NCI-H774 (cell line): Measurements from ENCODE around the gene KRTAP20-2.

Source experiments
- DNase-seq: peaks from one replicate; lab custom pipeline; 2025; lab: John Stamatoyannopoulos, UW

Gene KRTAP20-2

DNA sequence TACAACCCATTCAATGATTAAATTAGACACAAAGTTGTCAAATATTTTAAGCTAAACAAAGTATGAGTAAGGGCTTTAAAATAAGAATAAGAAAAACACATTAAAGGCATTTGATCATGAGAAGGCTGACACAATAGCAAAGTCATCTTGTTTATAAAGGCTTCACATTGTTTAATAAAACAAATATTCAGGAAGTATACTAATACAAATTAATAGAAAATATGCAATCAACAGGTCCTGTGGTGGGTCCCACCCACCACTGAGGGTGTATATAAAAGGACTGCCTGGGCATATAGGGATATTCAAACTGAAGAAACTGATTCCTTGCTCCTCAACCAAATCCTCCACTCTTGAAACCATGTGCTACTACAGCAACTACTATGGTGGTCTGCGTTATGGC is at the start of gene KRTAP20-2:
TSS of gene KRTAP20-2 (plus strand) at position 301 of the 400 bp plus-strand sequence. CDS start at position 359, 58 bp downstream.
- no peak for DNase-seq

DNA sequence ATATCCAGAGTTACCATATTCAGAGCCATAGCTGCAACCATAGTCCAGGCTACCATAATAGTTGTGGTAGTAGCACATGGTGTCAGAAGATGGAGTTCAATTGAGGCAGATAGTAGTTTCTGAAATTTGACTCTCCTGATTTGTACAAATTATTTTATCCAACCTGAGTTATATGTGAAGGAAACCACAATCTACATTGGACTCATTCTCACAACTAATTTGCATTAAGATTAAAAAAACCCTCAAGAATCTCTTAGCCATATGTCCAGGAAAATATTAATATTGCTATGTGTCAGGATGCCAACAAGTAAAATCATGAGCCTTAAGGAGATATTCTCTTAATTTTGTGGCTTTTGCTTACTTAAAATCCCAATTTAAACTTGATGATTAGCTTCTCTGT is 44.7 kb upstream of the KRTAP20-2 start, which contains the start of gene KRTAP22-2:
TSS of gene KRTAP22-2 (minus strand) at position 101 of the 400 bp plus-strand sequence.
- no peak for DNase-seq

DNA sequence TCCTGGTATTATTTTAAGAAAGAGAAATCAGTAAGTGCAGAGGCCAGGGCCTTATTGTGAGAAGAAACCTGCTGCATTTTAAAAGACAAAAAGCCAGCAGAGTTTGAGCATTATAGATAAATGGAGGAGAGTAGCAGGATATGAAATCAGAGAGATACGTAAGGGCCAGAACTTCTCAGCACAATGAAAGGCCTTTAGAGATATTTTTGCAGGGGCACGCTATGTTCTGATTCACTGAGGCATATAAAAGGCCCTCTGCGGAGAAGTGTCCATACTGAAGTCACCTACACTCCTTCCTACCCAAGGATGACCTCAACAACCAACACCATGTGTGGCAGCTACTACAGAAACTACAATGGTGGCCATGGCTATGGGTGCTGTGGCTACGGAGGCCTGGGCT is 42.9 kb upstream of the KRTAP20-2 start, which contains the start of gene KRTAP6-3:
TSS of gene KRTAP6-3 (plus strand) at position 301 of the 400 bp plus-strand sequence. CDS start at position 307, 6 bp downstream.
- DNase-seq: no peak

DNA sequence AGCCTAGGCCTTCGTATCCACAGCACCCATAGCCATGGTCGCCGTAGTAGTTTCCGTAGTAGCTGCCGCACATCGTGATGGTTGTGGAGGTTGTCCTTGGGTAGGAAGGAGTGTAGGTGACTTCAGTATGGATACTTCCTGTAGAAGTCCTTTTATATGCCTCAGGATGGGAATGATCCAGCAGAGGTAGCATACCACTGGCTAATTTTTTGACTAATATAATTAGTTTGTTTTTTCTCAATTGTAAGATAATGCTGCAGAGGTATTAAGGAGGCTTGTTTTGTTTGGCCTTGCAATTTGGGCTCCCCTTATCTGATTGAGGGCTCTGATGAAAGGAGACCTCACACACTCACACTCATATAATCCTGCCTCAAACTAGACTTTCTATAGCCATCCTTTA is 36.2 kb upstream of the KRTAP20-2 start, which contains the start of gene KRTAP6-2:
TSS of gene KRTAP6-2 (minus strand) at position 101 of the 400 bp plus-strand sequence. CDS start at position 73, 28 bp downstream.
- no peak for DNase-seq

DNA sequence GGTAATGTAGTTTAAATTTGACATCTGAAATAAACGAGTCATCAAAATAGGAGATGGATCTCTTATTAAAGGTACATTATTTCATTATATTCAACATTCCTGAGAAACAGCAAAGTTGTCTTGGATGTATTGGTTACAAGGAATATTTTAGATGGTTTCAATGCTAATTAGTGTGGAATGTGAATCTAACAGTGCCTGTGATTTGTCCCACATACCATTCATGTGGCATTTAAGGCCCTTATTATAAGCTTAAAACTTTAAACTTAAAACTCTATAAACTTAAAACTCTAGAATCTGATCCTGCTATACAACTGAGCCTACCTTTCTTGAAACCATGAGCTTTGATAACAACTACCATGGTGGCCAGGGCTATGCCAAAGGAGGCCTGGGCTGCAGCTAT is 34.2 kb upstream of the KRTAP20-2 start, which contains the start of gene KRTAP22-1:
TSS of gene KRTAP22-1 (plus strand) at position 301 of the 400 bp plus-strand sequence.
- DNase-seq: no peak

DNA sequence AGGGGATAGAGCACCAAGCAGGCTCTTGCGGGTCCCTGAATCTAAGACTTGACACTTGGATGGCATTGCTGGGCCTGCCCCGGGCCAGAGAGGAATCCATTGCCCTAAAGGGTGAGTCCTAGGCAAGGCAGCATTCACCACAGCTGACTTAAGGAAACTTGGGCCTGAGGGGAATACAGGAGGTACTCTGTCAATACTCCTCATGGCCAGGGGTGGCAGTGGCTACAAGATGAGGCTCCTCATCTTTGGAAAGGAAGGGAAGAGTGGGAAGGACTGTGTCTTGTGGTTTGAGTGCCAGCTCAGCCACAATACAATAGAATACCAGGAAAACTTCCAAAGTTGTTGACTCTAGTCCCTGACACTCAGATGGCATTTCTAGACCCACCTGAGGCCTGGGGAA is 29.0 kb upstream of the KRTAP20-2 start:
- DNase-seq: no peak

DNA sequence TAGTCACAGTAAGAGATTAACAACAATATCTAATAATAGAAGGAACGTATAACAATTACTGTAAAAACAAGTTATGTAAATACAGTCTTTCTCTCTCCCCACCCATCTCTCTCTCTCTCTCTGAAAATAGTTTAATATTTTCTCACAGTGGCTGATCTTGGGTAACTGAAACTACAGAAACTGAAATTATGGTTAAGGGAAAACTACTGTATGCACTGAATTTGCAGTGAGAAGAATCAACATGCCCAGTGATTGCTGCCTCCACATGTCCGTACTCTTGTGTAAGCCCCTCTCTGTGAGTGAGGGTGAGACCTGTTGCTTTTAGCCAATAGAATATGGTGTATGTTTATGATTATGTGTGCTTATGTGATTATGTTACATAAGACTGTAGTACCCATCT is 22.9 kb upstream of the KRTAP20-2 start:
- no peak for DNase-seq

DNA sequence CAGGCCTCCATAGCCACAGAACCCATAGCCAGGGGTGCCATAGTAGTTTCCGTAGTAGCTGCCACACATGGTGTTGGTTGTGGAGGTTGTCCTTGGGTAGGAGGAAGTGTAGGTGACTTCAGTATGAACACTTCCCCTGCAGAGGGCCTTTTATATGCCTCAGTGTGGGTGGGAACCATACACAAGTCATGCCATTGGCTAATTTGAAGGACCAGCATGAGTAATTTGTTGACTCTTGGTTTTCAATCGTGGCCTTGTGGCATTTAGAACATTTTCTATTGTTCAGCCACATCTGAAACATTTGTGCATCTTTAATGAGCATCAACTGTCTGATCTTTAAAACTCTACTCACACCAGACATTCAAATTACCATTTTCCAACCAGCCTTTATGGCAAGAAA is 21.2 kb upstream of the KRTAP20-2 start, which contains the start of gene KRTAP6-1:
TSS of gene KRTAP6-1 (minus strand) at position 95 of the 400 bp plus-strand sequence. CDS start at position 69, 26 bp downstream.
- no peak for DNase-seq

DNA sequence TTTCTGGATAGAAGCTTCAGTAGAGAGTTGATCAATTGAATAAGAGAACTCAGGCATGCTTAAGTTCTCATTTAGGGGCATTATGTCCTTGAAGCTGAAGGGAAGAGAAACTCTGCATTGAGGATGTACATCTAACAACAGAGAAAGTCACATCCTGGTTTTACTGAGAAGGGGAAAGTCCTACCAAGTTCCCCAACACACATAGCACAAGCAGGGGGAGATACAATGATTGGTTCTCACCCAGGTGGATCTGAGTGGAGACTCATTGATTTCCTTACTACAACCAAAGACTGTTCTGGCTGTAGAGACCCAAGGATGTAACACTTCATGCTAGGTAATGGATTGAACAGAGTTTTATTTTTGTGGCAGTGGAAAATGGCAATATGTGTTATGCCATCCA is 19.8 kb upstream of the KRTAP20-2 start:
- no peak for DNase-seq

DNA sequence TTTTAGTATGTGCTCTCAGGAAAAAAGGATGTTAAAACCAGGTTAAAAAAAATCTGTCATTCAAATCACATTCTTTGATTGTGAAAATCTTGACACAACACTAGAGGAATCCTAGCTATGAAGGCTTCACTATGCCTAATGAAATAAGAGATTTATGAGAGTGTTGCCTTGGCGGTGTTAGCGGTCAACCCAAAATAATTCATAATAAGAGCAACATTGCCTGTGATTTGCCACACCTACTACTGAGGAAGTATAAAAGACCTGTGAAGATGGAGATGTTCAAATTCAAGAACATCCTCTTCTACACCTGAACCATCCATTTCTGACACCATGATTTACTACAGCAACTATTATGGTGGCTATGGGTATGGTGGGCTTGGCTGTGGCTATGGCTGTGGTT is 18.9 kb upstream of the KRTAP20-2 start, which contains the start of gene KRTAP20-1:
TSS of gene KRTAP20-1 (plus strand) at position 301 of the 400 bp plus-strand sequence. CDS start at position 331, 30 bp downstream.
- no peak for DNase-seq

DNA sequence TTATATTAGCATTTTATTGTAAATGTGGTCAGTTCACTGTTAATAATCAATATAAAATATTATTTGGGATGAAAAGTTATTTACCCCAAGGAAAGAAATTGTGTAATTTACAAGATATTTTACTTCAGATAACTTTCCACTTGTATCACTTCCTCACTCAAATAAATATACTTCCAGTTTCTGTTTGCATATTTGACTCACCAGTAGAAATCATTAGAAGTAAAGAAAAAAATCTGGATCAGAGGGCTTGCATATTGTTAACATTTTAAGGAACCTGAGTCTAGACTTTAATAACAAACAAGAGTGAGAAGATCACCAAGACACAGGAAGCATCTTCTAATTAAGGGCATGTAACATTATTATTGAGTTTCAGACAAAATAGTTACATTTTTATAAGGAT is 14.9 kb upstream of the KRTAP20-2 start:
- DNase-seq: no peak

DNA sequence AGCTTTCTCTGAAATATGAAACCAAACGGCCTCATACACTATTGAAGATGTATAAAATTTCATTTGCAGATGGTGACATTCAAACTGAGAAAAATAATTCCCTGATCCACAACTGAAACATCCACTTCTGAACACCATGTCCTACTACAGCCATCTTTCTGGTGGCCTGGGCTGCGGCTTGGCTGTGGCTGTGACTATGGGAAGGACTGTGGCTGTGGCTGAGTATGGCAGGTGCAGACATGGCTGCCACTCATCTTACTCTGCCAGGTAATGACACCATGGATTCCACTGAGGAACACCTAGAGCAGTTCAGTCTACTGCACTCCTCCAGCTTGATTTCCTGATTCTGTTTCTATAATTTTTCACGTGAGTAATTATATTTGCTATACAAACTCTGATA is 14.5 kb upstream of the KRTAP20-2 start, which contains the start of gene KRTAP20-4:
TSS of gene KRTAP20-4 (plus strand) at position 106 of the 400 bp plus-strand sequence.
- DNase-seq: no peak

DNA sequence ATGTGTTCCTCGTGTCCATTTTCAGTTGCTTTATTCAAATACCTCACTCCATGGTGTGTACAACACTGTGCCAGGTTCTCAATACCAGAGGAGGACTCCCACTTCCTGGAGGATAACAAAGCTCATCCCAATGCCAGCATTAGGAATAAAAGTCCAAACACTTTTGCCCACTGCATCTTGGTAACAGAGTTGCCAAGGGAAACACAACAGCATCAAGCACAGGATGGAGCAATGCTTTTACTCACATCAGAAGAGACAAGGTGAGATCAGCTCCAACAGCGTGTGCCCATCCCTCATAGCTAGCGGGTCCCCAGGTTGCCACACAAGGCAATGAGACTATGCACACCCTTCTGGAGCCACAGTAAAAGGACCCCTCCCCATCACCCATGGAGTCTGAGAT is 11.6 kb upstream of the KRTAP20-2 start:
- DNase-seq: no peak

DNA sequence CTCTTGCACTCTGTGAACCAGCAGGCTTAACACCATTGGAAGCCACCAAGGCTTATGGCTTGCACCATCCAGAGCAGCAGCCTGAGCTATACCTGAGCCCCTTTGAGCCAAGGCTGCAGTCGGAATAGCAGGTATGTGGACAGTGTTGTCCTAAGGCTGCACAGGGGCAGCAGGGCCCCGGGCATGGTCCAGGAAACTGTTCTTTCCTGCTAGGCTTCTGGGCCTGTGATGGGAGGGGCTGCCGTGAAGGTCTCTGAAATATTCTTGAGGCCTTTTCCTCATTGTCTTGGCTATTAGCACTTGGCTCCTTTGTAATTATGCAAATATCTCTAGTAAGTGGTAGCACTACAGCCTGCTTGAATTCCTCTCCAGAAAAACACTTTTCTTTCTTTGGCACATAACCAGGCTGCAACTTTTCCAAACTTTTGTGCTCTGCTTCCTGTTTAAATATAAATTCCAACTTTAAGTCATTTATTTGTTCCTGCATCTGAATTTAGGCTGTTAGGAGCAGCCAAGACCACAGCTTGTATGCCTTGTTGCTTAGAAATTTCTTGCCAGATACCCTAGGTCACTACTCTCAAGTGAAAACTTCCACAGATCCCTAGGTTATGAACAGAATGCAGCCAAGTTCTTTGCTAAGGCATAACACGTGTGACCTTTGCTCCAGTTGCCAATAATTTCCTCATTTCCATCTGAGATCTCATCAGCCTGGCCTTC is 9.4 kb upstream of the KRTAP20-2 start:
- DNase-seq: no peak

DNA sequence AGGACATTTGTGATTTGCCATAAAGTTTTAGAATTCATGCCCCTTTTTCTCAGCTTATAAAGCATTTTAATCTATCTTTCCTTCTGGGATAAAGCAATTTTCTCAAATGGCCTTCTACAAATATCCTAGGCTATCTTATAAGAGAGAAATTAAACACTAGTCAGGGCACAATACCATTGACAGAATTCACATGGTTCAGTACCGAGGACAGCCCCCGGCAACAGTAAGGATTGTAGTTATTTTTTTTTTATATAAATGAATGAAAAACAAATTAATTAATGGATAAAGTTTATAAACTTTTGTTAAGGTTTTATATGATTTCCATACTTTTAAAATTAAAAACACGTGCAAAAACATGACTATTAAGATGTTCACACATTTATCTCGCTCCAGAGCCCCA is 6.9 kb upstream of the KRTAP20-2 start:
- DNase-seq: no peak

DNA sequence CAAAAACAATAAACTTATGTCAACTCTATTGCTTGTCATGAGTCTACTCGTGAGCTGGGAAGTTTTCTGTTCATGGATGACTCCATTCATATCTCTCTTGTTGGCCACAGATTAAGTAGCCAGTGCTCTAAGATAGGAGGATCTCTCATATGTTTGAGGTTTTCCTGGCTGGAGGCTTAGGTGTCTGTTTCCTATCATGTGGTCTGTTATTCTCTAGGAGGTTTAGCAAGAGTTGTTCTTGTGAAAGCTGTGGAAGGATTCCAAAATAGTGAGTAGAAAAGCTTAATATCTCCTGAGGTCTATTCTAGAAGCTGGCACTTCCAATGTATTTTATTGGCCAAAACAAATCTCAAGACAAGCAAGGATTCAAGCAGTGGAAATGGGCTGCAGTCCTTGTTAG is 5.8 kb upstream of the KRTAP20-2 start:
- no peak for DNase-seq

DNA sequence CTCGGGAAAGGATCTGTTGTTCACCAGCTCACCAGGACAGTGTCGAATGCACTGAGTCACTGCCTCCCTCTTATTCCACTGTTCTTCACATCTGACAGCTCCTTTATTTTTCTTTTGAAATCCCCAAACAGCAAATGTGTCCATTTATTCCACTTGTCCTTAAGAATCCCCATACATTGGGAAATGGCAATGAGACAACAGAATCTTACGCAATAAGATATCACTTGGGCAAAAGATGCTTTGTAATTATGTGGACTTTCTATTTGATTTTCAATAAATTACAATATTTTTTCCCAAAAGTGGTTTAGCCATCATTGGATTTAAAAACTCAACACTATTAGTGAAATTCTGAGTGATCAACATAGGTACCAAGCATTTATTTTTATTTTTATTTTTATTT is 3.7 kb downstream of the KRTAP20-2 start:
- no peak for DNase-seq

DNA sequence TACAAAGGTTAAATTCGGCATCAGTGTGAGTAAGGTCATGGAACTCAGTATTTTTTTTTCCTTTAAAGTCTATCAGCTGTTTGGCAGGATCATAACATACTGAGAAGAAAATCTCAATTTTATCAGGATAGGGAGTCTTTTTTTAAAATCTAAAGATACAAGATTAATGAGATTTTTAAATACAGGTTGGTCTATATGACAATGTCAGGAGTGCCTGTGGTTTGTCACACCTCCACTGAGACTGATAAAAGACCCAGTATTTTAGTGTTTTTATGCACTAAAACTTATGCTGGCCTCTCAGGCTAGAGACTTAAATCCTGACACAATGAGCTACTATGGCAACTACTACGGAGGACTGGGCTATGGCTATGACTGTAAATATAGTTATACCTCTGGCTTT is 7.6 kb downstream of the KRTAP20-2 start, which contains the start of gene KRTAP20-3:
TSS of gene KRTAP20-3 (plus strand) at position 301 of the 400 bp plus-strand sequence.
- no peak for DNase-seq

DNA sequence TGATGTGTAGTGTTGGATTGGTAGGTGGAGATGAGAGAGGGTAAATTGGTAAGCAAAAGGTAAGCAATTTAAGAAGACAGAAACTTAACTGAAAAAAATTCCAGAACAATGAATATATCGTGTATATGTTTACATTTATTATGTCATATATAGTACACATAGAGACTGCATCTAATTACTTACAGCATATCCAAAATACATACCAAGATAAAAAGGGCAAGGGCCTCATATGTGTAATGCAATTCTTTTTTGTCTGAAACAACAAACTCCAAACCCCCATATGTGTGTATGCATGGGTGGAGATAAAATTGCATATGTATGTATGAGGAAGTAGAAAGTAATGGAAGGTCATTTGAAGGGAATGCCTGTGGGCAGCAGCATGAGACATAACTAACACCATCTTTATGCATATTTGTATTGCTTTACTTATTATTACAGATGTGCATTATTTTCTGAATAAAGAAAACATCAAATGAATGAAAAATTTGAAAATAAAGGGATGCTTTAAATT is 12.0 kb downstream of the KRTAP20-2 start:
- no peak for DNase-seq

DNA sequence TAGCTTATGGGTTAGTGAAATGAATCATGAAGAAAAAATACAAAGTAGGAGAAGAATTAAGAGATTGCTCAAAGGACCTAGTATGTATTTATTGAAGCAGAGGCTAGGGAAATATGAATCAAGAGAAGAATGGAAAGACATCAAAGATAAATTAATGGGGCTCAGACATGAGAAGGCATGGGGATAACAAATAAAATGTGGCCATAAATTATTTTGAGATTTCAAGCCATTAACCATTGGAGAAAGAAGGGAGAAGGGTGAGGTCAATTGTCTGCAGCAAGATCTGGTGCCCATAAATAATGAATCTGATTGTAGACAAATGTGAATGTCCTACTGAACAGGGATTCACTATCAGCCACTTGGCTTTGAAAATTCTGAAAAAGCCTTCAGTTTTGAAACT is 17.9 kb downstream of the KRTAP20-2 start:
- DNase-seq: no peak

DNA sequence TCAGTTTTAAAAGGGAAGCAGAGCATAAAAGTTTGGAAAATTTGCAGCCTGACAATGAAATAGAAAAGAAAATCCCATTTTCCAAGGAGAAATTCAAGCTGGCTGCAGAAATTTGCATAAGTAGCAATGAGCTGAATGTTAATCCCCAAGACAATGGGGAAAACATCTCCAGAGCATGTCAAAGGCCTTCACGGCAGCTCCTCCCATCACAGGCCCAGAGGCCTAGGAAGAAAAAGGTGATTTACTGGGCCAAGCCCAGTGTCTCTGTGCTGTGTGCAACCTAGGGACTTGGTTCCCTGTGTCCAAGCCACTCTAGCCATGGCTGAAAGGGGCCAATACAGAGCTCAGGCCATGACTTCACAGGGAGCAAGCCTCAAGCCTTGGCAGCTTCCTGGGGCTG is 33.8 kb downstream of the KRTAP20-2 start:
- DNase-seq: no peak

DNA sequence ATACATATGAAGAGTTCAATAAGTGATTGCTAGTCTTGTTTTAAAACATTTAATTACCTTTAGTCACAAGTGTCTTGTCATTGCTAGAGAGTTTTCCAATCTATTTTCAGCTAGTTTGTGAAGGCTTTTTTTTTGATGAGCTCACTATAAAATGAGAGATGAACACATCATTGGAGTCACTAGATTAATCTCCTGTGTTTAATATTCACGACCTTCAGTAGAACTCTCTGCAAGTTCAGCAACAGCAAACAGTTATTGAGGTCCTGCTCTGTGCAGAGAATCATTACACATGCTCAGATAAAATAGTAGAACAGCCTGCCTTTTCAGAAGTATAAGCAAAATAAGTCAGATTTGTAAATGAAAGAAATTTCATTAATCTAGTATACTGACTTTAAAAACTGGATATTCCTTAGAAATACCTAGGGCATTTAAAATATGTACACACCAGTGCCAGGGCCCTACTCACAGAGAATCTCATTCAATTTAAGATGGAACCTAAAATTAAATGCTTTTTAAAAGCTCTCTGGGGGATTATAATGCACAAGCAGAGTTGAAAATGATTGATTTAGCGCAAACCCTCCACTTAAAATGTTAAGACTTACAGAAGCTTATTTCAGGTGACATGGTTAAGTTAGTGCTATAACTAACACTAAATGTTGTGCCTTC is 38.1 kb downstream of the KRTAP20-2 start:
- no peak for DNase-seq
